ENCODE data around the gene GPR180. TPM values are rescaled to one million over a fixed set of nuclear protein-coding genes. Genes with fewer than 3 reads are reported as not detected.

Gene GPR180
- total RNA-seq, 2 donors from 2014 or later, result 6.6 to 6.9 TPM

DNA sequence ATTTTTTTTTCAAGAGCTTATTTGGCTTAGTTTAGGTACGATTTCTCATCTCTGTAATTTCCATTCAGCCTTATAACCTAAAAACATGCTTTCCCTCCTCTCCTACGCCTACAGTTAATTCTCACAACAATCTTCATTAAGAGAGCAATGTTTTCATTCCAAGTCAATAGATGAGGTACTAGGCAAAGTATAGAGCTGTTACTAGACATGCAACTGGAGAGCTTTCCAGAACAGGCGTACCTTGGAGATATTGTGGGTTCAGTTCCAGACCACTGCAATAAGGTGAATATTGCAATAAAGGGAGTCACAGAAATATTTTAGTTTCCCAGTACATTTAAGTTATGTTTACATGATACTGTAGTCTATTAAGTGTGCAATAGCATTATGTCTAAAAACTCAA, 40.5 kb upstream of the GPR180 start:
- no peaks in the 10 kb centered on the region for H3K36me3 ChIP-seq (ENCODE audit: control insufficient read depth, insufficient read depth, low read length)
- no peak overlapping the region for H3K9ac ChIP-seq (ENCODE audit: extremely low read depth, low read length, poor library complexity, severe bottlenecking)
- Mint-ChIP-seq H3K9me3 (no peaks in the 10 kb centered on the region), H3K27me3 (ENCODE audit: insufficient read depth) (no peaks in the 10 kb centered on the region), H3K4me1 (no peaks in the 10 kb centered on the region), H3K4me3 (no peak overlapping the region), H3K27ac (no peak overlapping the region), H3K36me3 (ENCODE audit: low read depth) (peaks cover 3% of the 10 kb centered on the region)
- H3K27me3 ChIP-seq (ENCODE audit: control insufficient read depth, insufficient read depth, low read length, poor library complexity, severe bottlenecking), result no peaks in the 10 kb centered on the region
- DNase-seq, result no peak
- H3K4me1 ChIP-seq (ENCODE audit: control insufficient read depth, insufficient read depth, low read length), result no peaks in the 10 kb centered on the region
- no peak overlapping the region for H3K27ac ChIP-seq (ENCODE audit: low read depth, low read length)
- WGBS, 2 experiments (ENCODE audit: insufficient coverage in 1 of 2, insufficient read length in 1 of 2), result 95 to 100% methylated on average over 2 to 3 of the region's 3 CpGs
- TF ChIP-seq CTCF (conservative IDR thresholded peaks at IDR 0.05), result no peak
- no peaks in the 10 kb centered on the region for H3K9me3 ChIP-seq (ENCODE audit: control insufficient read depth, low read length)
- H3K4me3 ChIP-seq (ENCODE audit: low read length), result no peak overlapping the region

DNA sequence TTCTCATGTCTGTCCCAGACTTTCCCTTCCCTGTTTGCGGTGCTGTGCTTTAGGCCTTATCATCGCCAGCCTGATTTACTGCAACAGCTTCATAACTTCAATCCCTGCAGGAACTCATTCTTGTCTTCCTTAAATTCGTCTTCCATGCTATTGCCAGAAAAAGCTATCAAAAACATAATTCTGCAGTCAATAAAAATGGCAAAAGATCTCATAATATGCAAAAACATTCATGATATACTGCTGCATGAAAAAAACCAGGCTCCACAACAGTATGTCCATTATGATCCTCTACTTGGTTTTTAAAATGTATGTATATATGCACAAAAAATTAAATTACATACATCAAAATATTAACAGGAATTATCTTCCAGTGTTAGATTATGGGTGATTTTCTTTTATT, 34.1 kb upstream of the GPR180 start:
- Histone ChIP-seq H3K4me1 (ENCODE audit: control insufficient read depth, insufficient read depth, low read length) (peaks cover 7% of the 10 kb centered on the region), H3K36me3 (ENCODE audit: control insufficient read depth, insufficient read depth, low read length) (peaks cover 36% of the 10 kb centered on the region), H3K9ac (ENCODE audit: extremely low read depth, low read length, poor library complexity, severe bottlenecking) (no peak overlapping the region), H3K27me3 (ENCODE audit: control insufficient read depth, insufficient read depth, low read length, poor library complexity, severe bottlenecking) (no peaks in the 10 kb centered on the region), H3K4me3 (ENCODE audit: low read length) (no peak overlapping the region), H3K27ac (ENCODE audit: low read depth, low read length) (no peak overlapping the region), H3K9me3 (ENCODE audit: control insufficient read depth, low read length) (no peaks in the 10 kb centered on the region)
- Mint-ChIP-seq H3K36me3 (ENCODE audit: low read depth) (peaks cover 29% of the 10 kb centered on the region), H3K4me3 (no peak overlapping the region), H3K27ac (no peak overlapping the region), H3K9me3 (no peaks in the 10 kb centered on the region), H3K4me1 (peaks cover 1% of the 10 kb centered on the region), H3K27me3 (ENCODE audit: insufficient read depth) (no peaks in the 10 kb centered on the region)
- WGBS, 2 experiments (ENCODE audit: insufficient coverage in 1 of 2, insufficient read length in 1 of 2), result 94 to 100% methylated on average over 1 to 3 of the region's 3 CpGs
- TF ChIP-seq CTCF (conservative IDR thresholded peaks at IDR 0.05), result no peak
- DNase-seq, result no peak

GRCh38 chr13:94568443-94568842, 33.2 kb upstream of the GPR180 start:
- no peaks in the 10 kb centered on the region for H3K9me3 ChIP-seq (ENCODE audit: control insufficient read depth, low read length)
- peaks cover 44% of the 10 kb centered on the region for H3K36me3 ChIP-seq (ENCODE audit: control insufficient read depth, insufficient read depth, low read length)
- Mint-ChIP-seq H3K27ac (no peak overlapping the region), H3K9me3 (no peaks in the 10 kb centered on the region), H3K4me3 (no peak overlapping the region), H3K4me1 (peaks cover 1% of the 10 kb centered on the region), H3K27me3 (ENCODE audit: insufficient read depth) (no peaks in the 10 kb centered on the region), H3K36me3 (ENCODE audit: low read depth) (peaks cover 33% of the 10 kb centered on the region)
- TF ChIP-seq CTCF (conservative IDR thresholded peaks at IDR 0.05), result no peak
- no peak overlapping the region for H3K4me3 ChIP-seq (ENCODE audit: low read length)
- no peak for DNase-seq
- no peak overlapping the region for H3K9ac ChIP-seq (ENCODE audit: extremely low read depth, low read length, poor library complexity, severe bottlenecking)
- 78 to 100% methylated on average over 1 of the region's 1 CpG for WGBS, 2 experiments (ENCODE audit: insufficient coverage in 1 of 2, insufficient read length in 1 of 2)
- H3K4me1 ChIP-seq (ENCODE audit: control insufficient read depth, insufficient read depth, low read length), result peaks cover 7% of the 10 kb centered on the region
- H3K27me3 ChIP-seq (ENCODE audit: control insufficient read depth, insufficient read depth, low read length, poor library complexity, severe bottlenecking), result no peaks in the 10 kb centered on the region
- no peak overlapping the region for H3K27ac ChIP-seq (ENCODE audit: low read depth, low read length)

Measured in endodermal cell (in vitro differentiated cells).